Measurements from ENCODE around the gene TCAP.

Gene TCAP

GRCh38 chr17:39711851-39712250, 46.7 kb downstream of the TCAP start:
- no peak overlapping the region for H3K4me3 Mint-ChIP-seq

GRCh38 chr17:39714234-39714633, 49.1 kb downstream of the TCAP start:
- Mint-ChIP-seq H3K4me1 (peaks cover 6% of the 10 kb centered on the region), H3K27me3 (ENCODE audit: low read depth) (no peaks in the 10 kb centered on the region), H3K27ac (no peak overlapping the region), H3K4me3 (no peak overlapping the region), H3K36me3 (ENCODE audit: low read depth) (peaks cover 51% of the 10 kb centered on the region), H3K9me3 (no peaks in the 10 kb centered on the region)
- no peak for TF ChIP-seq CTCF (IDR thresholded peaks at IDR 0.05; ENCODE audit: unreplicated experiment in 3 of 3)

More at GRCh38 chr17:39711851-39712250, 46.7 kb downstream of the TCAP start:
- Mint-ChIP-seq H3K9me3 (no peaks in the 10 kb centered on the region), H3K27ac (no peak overlapping the region), H3K27me3 (ENCODE audit: low read depth) (no peaks in the 10 kb centered on the region), H3K36me3 (ENCODE audit: low read depth) (peaks cover 51% of the 10 kb centered on the region), H3K4me1 (peaks cover 17% of the 10 kb centered on the region)
- TF ChIP-seq CTCF (IDR thresholded peaks at IDR 0.05; ENCODE audit: unreplicated experiment in 3 of 3): no peak

GRCh38 chr17:39715375-39716072, 50.4 kb downstream of the TCAP start:
- TF ChIP-seq CTCF (IDR thresholded peaks at IDR 0.05; ENCODE audit: unreplicated experiment in 3 of 3): no peak
- Mint-ChIP-seq H3K27ac (no peak overlapping the region), H3K4me1 (no peaks in the 10 kb centered on the region), H3K9me3 (no peaks in the 10 kb centered on the region), H3K36me3 (ENCODE audit: low read depth) (peaks cover 48% of the 10 kb centered on the region), H3K27me3 (ENCODE audit: low read depth) (no peaks in the 10 kb centered on the region), H3K4me3 (no peak overlapping the region)

Data from nephron (organoid).